ENCODE measurements around the gene CAMK2B.
A peak's percentile ranks its signal among the peaks of the same experiment; 100 is the strongest.

The CAMK2B gene

GRCh38 chr7:44272981-44273380, 52.4 kb downstream of the CAMK2B start:
- peak in 1 of 2 donors; percentile 24 for DNase-seq

DNA sequence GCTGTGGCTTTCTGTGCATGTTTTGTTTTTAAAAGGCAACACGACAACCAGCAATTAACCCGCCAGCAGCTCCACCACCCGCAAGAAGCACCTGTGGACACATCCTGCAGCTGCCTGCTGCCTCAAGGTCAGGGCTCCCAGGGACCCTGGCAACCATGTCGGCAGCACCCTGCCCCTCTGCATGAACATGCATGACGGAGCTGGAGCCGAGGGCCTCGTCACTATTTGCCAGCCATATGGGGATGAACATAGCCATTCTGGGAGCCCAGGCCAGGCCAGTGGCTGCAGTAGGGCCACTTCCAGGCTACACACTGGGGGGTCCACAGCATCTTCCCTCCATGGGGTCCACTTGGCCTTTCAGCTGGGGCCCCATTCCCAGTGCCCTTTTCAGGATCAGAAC, 52.9 kb downstream of the CAMK2B start:
- DNase-seq = no peak

GRCh38 chr7:44269943-44270493, 55.4 kb downstream of the CAMK2B start:
- DNase-seq = no peak

- no peak for DNase-seq
Measured at GRCh38 chr7:44269417-44269816, 56.0 kb downstream of the CAMK2B start.

GRCh38 chr7:44268671-44269070, 56.7 kb downstream of the CAMK2B start:
- no peak for DNase-seq

DNA sequence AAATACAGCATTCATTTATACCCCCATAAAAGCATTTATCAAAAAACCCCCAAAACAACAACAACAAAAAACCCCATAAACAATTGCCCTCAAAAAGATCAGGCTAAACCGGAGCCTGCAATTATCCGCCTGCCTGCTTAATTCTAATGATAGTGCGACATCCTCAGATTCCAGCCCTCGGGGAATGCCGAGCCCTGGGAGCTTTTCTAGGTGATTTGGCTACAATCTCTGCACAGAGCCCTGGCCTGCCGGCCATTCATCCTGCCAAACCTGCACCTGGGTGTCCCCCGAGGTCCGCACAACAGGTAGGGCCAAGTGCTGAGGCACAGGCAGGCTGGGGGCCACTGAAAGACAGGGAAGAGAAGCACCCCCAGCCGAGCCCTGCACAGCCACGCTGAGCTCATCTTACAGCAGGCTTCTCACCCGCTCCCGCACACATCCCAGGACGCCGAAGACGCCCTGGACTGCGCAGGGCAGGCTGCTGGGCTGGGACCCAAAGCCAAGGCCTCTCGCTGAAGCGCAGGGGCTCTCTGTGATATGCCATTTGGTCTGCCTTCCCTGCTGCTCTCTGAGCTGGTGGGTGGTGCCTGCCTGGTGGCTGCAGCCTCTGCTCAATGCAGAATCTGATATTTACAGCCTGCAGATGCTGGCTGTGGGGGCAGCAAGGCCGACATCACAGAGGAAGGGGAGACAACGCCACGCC, 57.5 kb downstream of the CAMK2B start:
- no peak for DNase-seq

GRCh38 chr7:44267178-44267577, 58.2 kb downstream of the CAMK2B start:
- DNase-seq = no peak

DNA sequence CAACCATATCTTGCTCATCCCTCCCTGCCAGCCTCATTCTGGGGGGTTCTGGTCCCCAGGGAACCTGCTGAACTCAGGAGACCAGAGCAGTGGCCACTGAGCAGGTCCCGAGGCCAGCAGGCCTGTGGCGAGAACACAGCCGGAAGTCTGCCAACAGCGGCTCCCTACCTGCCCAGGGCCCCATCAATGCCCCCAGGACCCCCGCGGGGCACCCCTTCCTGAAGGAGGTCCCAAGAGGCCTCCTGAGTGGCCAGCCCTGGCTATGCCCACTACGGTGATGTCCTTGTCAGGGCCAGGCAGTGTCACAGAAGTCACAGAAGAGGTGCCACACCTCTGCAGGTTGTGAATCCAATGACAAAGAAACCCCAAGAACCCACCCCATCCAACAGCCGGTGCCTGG, 58.9 kb downstream of the CAMK2B start:
- no peak for DNase-seq

GRCh38 chr7:44265728-44266127, 59.7 kb downstream of the CAMK2B start:
- no peak for DNase-seq

- no peak for DNase-seq
Measured at GRCh38 chr7:44264221-44264931, 61.0 kb downstream of the CAMK2B start.

- no peak for DNase-seq
Measured at GRCh38 chr7:44263326-44264082, 61.9 kb downstream of the CAMK2B start.

GRCh38 chr7:44262031-44262430, 63.4 kb downstream of the CAMK2B start:
- no peak for DNase-seq

DNA sequence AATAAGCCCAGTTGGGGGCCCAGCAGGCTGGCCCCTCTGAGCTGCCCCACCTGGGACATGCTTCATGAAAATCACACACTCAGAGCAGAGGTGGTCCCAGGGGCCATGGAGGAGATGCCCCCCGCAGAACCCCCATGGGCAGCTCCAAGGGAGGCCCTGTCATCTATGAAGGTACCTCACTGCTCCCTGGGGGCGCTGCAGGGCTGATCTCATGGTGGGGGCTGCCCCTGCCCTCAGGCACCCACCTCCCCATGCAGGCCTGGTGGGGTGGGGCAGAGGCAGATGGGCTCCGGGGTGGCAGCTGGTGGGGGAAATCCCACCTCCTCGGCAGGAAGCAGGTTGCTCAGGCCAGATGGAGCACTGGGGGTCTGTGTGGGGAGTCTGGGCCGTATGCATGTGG, 64.2 kb downstream of the CAMK2B start:
- DNase-seq = no peak

DNA sequence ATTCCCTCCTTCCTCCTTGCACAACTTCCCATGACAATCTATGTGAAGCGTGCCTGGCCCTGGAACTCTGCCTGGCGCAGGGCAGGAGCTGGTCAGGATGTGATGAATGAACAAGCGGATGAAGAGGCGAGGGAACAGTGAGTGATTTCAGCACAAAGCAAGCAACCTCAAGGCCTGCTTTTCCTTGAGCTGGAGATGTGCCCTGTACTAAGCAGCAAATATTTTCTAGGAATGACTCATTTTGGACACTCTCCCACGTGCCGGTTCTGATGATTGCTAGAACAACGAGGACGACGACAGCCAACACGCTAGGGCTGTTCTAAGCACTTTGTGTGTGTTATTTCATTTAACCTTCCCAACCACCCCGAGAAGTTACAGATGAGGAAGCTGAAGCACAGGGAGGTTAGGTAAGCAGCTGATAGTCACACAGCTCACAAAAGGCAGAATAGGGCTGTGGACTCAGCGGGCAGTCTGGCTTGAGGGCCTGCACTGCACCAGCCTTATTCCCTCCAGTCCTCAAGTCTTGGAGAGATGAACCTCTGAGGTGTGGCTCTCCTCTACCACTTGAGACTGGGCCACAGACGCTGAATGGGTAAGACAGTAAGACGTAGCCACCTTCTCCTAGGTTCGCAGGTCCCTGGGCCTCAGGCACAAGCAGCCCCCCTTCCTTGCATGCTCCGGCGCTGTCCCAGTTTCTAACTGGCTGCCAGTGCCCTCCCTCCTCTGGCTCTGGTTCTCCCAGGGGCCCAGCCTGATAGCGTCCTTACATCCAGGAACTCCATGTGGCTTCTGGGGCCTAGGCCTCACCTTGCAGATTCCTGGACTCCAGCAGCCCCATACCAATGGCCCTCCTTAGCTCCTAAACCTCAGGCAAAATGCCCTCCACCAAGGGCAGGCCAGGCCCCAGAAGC, 65.6 kb downstream of the CAMK2B start:
- peak in 1 of 2 donors; percentile 51 for DNase-seq

DNA sequence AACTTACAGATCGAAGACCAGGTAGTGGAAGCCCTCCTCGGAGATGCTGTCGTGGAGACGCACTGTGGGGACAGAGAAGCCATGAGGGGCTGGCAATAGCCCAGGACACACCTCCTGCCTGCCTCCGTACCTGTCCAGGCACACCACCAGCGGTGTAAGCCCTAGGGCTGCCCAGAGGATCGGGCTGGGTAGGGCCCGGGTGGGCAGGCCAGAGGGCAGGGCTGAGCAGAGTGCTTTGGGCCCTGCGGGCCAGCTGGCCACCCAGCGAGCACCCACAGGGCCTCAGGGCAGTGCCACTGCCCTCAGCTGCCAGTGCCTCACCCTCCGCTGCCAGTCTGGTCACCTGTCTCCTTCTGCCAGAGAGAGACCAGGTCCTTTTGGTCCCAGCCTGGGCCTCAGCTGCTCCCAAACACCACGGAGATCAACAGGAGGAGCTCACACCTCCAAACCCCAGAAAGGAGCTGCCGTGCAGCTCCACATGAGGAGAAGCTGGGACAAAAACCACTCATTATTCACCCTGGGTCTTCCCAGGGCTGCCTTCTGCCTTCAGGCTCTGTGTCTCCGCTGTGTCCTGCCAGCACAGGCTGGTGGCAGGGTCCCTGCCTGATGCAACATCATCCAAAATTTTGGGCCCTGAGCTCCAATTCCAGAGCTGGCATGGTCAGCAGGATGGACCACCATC, 66.4 kb downstream of the CAMK2B start:
- DNase-seq = no peak

DNA sequence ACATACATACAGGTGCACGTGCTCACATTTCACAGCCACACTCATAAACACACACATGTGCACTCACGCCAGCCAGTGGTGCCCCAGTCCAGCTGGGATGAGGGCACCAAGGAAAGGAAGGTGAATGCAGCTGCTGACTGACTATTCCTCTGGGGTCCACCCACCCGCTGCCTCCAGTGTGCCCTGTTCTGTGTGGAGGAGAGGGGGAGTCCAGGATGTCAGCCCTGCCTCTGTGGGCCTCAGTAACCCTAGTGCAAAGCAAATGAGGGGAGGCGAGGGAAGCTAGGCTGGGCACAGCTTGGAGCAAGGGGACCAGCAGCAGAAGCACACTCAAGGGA, 67.0 kb downstream of the CAMK2B start:
- DNase-seq = no peak

- DNase-seq = no peak
Measured at GRCh38 chr7:44257618-44258422, 67.6 kb downstream of the CAMK2B start.

- DNase-seq = no peak
Measured at GRCh38 chr7:44257213-44257612, 68.2 kb downstream of the CAMK2B start.

DNA sequence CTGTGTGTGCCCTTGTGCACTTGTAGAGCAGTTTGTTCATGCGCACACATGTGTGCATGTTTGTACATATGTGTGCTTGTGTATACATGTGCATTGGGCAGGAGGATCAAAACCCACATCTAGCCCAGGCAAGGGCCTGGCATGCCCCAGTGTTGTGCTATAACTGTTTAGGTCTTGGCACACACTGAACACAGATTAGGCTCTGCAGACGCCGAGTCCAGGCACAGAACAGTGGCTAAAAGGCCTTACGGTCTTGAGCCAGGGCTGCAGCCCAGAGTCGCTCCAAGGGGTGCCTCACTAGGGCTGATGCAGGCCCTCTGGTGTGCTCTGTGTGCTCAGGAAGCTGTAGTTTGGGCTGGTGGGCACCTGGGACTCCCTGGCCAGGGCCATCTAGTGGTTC, 68.9 kb downstream of the CAMK2B start:
- DNase-seq = no peak

DNA sequence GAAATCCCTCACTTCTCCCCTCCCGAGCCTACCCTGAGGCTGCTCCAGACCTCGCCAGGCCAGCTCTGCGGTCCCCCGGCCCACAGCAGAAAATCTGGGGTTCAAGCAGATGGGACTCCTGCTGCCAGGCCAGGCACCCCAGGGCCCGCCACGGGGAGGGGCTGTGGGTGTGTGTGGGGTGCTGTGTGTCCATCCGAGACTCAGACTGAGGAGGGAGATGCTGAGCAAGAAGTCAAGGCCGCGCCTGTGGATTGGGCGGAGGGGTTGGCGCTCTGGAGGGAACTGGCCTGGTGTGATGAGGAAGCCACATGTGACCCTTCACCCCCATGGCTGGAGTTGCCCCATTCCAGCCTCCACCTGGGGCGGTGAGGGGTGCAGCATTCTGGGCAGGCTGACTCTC, 73.5 kb downstream of the CAMK2B start:
- no peak for DNase-seq

GRCh38 chr7:44251269-44251668, 74.1 kb downstream of the CAMK2B start:
- DNase-seq = no peak

Measured in hippocampal formation (tissue), 2 donors.